HL-60 (cell line): ENCODE measurements around the gene KCNT1.

Experiments used
- CTCF ChIP-seq: IDR thresholded peaks from one replicate; pipeline ENCODE4 v1.5.1; 2011; ENCODE audit warnings: low read length, control low read depth, inconsistent platforms; ENCODE audit not compliant: insufficient read depth
- POLR2AphosphoS5 ChIP-seq: IDR thresholded peaks from 2 replicates; pipeline ENCODE4 v1.6.1; 2012; ENCODE audit warnings: low read depth
- SPI1 ChIP-seq: IDR thresholded peaks from 2 replicates; pipeline ENCODE4 v1.6.1; 2012; ENCODE audit warnings: low read depth, mild to moderate bottlenecking, borderline replicate concordance

- no peak for TF ChIP-seq POLR2AphosphoS5
- no peak for TF ChIP-seq SPI1
- no peak for TF ChIP-seq CTCF
Observed at GRCh38 chr9:135676891-135677290, 25.1 kb upstream of the KCNT1 start.
